HepG2 (cell line): ENCODE results near the gene IPO13. TPM values are rescaled to one million over a fixed set of nuclear protein-coding genes. Genes with fewer than 3 reads are reported as not detected.

ENCODE experiments used
- ATAC-seq: fragments of 200-7000 bp; cut with Tn5 transposase; 3 replicates; pipeline ENCODE4 v1.9.1; 2020; ENCODE audit warnings: mild to moderate bottlenecking, moderate library complexity
- BruUV-seq: library from RNA; stranded (reverse); fragments of 400-500 nt; replicated peaks from 2 replicates; lab custom pipeline; 2021; lab: Mats Ljungman, UMichigan
- CTCF ChIA-PET: fragments of 300-600 bp; formaldehyde crosslinking; extraction: SDS; loops from one replicate; lab custom pipeline; 2021; ENCODE audit warnings: low total read pairs, inconsistent platforms, low intra/inter-chr PET ratio; lab: Yijun Ruan, JAX
- POLR2A ChIA-PET: fragments of 350-600 bp; sonication (Branson Sonifier 250); formaldehyde crosslinking; loops from one replicate; lab custom pipeline; 2020; ENCODE audit warnings: antibody characterized with exemption, inconsistent platforms; lab: Yijun Ruan, JAX
- DNase-seq: peaks from one replicate; pipeline ENCODE4 v3.0.0-alpha.2; 2015; ENCODE audit warnings: low spot score
- FAIRE-seq: peaks from 3 replicates; lab custom pipeline; 2011; peaks lifted over from hg19 to GRCh38; lab: Jason Lieb, UNC
- H2AFZ ChIP-seq: one replicate; pipeline ENCODE4 v1.6.1; 2011; ENCODE audit warnings: low read length, inconsistent platforms
- H3K27ac ChIP-seq: fragments of 300-600 bp; 3 replicates; pipeline ENCODE4 v1.8.0; 2011; ENCODE audit warnings: mixed run types, mild to moderate bottlenecking, mixed read lengths, low read length, inconsistent platforms; ENCODE audit not compliant: insufficient read depth; ENCODE audit errors: extremely low read length
- H3K27me3 ChIP-seq, 2 experiments: fragments of 200-600 bp in 1 of 2; 2 replicates in 1 of 2; 3 replicates in 1 of 2; pipeline versions ENCODE4 v1.6.0 to v1.8.0; 2011; ENCODE audit warnings: low read length in 2 of 2, mild to moderate bottlenecking in 2 of 2, moderate library complexity in 2 of 2, inconsistent platforms in 1 of 2; ENCODE audit not compliant: insufficient read depth in 2 of 2, control insufficient read depth in 1 of 2
- H3K36me3 ChIP-seq, 2 experiments: fragments of 200-600 bp in 1 of 2; replicated peaks in 1 of 2; 2 replicates in 1 of 2; 3 replicates in 1 of 2; pipeline versions ENCODE4 v1.5.1 to v1.8.0; 2011; ENCODE audit warnings: low read length in 2 of 2, inconsistent platforms in 1 of 2; ENCODE audit not compliant: insufficient read depth in 2 of 2, control insufficient read depth in 1 of 2
- H3K4me1 ChIP-seq: 2 replicates; pipeline ENCODE4 v1.5.1; 2012; ENCODE audit warnings: low read length, inconsistent platforms; ENCODE audit not compliant: insufficient read depth
- H3K4me2 ChIP-seq: 2 replicates; pipeline ENCODE4 v1.6.0; 2011; ENCODE audit warnings: low read depth, low read length, inconsistent platforms
- H3K4me3 ChIP-seq, 3 experiments: fragments of 200-600 bp in 1 of 3; sonication (generic), shearing (Covaris generic) in 1 of 3; replicated peaks in 1 of 3; 2 replicates each; pipeline ENCODE4 v1.5.1; 2011 to 2016; ENCODE audit warnings: low read length in 3 of 3, inconsistent platforms in 2 of 3, low read depth in 2 of 3, mild to moderate bottlenecking in 2 of 3, control low read depth in 1 of 3, mixed read lengths in 1 of 3; ENCODE audit not compliant: insufficient read depth in 1 of 3
- H3K79me2 ChIP-seq: one replicate; pipeline ENCODE4 v1.6.1; 2011; ENCODE audit warnings: low read length, inconsistent platforms; ENCODE audit not compliant: insufficient read depth
- H3K9ac ChIP-seq: 2 replicates; pipeline ENCODE4 v1.6.0; 2011; ENCODE audit warnings: mild to moderate bottlenecking, low read depth, low read length, inconsistent platforms; ENCODE audit not compliant: insufficient read depth
- H3K9me3 ChIP-seq: 2 replicates; pipeline ENCODE4 v1.5.1; 2012; ENCODE audit warnings: mild to moderate bottlenecking, low read length
- H4K20me1 ChIP-seq: 2 replicates; pipeline ENCODE4 v1.6.0; 2011; ENCODE audit warnings: inconsistent platforms, mild to moderate bottlenecking, low read length, moderate library complexity; ENCODE audit not compliant: insufficient read depth
- AGO1 ChIP-seq: fragments of 200-400 bp; formaldehyde crosslinking; IDR thresholded peaks from 2 replicates; pipeline ENCODE4 v1.6.1; 2017; ENCODE audit warnings: mild to moderate bottlenecking, low read depth, low read length, moderate library complexity; ENCODE audit not compliant: poor library complexity, severe bottlenecking
- AGO2 ChIP-seq: fragments of 200-400 bp; formaldehyde crosslinking; optimal IDR thresholded peaks from 2 replicates; pipeline ENCODE3; 2017; ENCODE audit warnings: mild to moderate bottlenecking, low read depth, low read length, moderate library complexity
- FOXA3 ChIP-seq: IDR thresholded peaks from 2 replicates; pipeline ENCODE4 v1.6.1; 2016; ENCODE audit warnings: missing genetic modification reagents, missing compliant biosample characterization
- SSRP1 ChIP-seq: IDR thresholded peaks from 2 replicates; pipeline ENCODE4 v1.6.1; 2016; ENCODE audit warnings: control low read depth
- WGBS: methylation state at CpG from one replicate; pipeline ENCODE4 v1.1.6; 2017; ENCODE audit warnings: low lambda C conversion rate; 5-methylcytosine and 5-hydroxymethylcytosine counted together
- in situ Hi-C: cut with HindIII; loops from 2 replicates; pipeline ENCODE4 v1.10.0; 2017; ENCODE audit warnings: low pct_unique_long_range_greater_than_20kb; ENCODE audit not compliant: extremely low pct_ligation_motif_present
- intact Hi-C: fragments of 100-400 bp; cut with micrococcal nuclease; formaldehyde crosslinking; loops from one replicate; pipeline ENCODE4 v1.10.0; 2022; ENCODE audit not compliant: unreplicated experiment
- polyA plus RNA-seq, 8 experiments: library from polyadenylated mRNA; depleted of rRNA in 3 of 8; stranded (reverse) in 7 of 8; unstranded in 1 of 8; fragments of >200 nt; fragmentation: Illumina TruSeq in 4 of 8; extraction: Trizol in 4 of 8; gene quantifications; 2 replicates each; pipeline versions ENCODE4 v1.2.1 to v1.2.3, GENCODE V29; 2011 to 2016; ENCODE audit warnings: low read depth in 4 of 8, missing spikeins in 1 of 8, mixed read lengths in 1 of 8; ENCODE audit not compliant: insufficient read depth in 1 of 8
- total RNA-seq, 5 experiments: library from RNA; depleted of rRNA; stranded (reverse); fragments of >200 nt; fragmentation: Illumina TruSeq; extraction: Trizol; gene quantifications; 2 replicates each; pipeline ENCODE4 v1.2.3, GENCODE V29; 2016; ENCODE audit warnings: low read depth in 1 of 5
- TF ChIP-seq, protein P1 (sequence below): sonication (generic); formaldehyde crosslinking; IDR thresholded peaks from 2 replicates; pipeline ENCODE4 v1.4.0; 2020; ENCODE audit warnings: missing genetic modification reagents, borderline replicate concordance

Gene IPO13
- total and polyA plus RNA-seq, 2 of the 13 experiments (the other 11 are each of a cell fraction or from before 2014, with no cell fraction given) = 12.9 to 15.6 TPM

DNA sequence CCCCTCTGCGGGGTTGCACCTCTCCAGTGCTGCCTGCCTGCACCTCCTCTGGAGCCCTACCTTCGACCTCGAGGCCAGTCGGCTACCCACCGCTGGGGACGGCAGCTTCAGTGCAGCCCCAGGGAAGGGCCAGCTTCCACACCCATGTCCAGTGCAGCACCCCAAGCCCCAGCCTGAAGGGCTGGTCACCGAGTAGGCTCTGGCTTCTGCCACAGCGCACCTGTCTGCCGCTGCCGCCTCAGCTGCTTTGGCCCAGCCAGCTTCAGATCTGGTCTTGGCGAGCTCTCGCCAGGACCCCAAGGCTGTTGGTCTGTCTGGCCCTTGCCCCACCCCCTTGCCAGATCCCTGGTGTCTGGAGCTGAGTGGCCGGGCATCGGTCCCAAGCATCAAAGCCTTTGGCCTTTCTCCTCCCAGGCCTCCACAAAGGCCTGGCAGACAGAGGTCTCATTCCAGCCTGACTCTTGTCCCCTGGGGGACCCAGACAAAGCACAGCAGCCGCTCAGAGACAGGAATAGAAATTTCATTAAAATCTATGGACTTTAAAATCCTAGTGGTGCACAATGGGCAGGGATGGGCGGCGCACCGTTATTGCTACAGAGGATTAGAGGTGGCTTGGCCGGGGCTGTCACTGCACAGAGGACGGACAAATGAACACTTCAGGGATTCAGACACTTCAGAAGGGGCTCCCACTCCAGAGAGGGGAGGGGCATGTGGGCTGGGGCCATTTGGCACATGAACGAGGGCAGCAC, 49.4 kb downstream of the IPO13 start:
- WGBS = 69% methylated on average over 17 of the region's 21 CpGs
- DNase-seq (no peak), ATAC-seq (no peak), FAIRE-seq (no peak)
- H3K79me2 ChIP-seq = no peaks in the 10 kb centered on the region
- in situ Hi-C loops (loop anchor here (5.0 kb wide), 1 partner anchor 36 kb away; the partner anchor contains the start of gene SLC6A9), intact Hi-C loops (loop anchor here (2.0 kb wide), 1 partner anchor 41 kb away; no protein-coding TSS in a partner anchor)
- TF ChIP-seq, protein P1, sequence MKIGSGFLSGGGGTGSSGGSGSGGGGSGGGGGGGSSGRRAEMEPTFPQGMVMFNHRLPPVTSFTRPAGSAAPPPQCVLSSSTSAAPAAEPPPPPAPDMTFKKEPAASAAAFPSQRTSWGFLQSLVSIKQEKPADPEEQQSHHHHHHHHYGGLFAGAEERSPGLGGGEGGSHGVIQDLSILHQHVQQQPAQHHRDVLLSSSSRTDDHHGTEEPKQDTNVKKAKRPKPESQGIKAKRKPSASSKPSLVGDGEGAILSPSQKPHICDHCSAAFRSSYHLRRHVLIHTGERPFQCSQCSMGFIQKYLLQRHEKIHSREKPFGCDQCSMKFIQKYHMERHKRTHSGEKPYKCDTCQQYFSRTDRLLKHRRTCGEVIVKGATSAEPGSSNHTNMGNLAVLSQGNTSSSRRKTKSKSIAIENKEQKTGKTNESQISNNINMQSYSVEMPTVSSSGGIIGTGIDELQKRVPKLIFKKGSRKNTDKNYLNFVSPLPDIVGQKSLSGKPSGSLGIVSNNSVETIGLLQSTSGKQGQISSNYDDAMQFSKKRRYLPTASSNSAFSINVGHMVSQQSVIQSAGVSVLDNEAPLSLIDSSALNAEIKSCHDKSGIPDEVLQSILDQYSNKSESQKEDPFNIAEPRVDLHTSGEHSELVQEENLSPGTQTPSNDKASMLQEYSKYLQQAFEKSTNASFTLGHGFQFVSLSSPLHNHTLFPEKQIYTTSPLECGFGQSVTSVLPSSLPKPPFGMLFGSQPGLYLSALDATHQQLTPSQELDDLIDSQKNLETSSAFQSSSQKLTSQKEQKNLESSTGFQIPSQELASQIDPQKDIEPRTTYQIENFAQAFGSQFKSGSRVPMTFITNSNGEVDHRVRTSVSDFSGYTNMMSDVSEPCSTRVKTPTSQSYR (CRISPR knock-in tag) = no peak
- TF ChIP-seq AGO2 (peak; percentile 59), AGO1 (peak; percentile 58), FOXA3 (CRISPR knock-in tag) (no peak), SSRP1 (no peak)
- H2AFZ ChIP-seq = no peak overlapping the region
- H3K27ac ChIP-seq = no peak overlapping the region
- BruUV-seq = no TSS peak
- H3K9me3 ChIP-seq = no peaks in the 10 kb centered on the region
- peaks cover 45% of the 10 kb centered on the region for H3K4me1 ChIP-seq
- POLR2A ChIA-PET = interaction anchor here (1.1 to 1.2 kb wide), 2 partner anchors 18 to 47 kb away, joined by 3 to 4 read pairs; no protein-coding TSS in a partner anchor
- no peaks in the 10 kb centered on the region for H4K20me1 ChIP-seq
- no peaks in the 10 kb centered on the region for H3K27me3 ChIP-seq
- H3K36me3 ChIP-seq = peaks cover 2 to 13% of the 10 kb centered on the region in 2 experiments; a peak in 2 of 5 replicates
- no peak overlapping the region for H3K4me2 ChIP-seq
- CTCF ChIA-PET = interaction anchor here (1.3 kb wide), 1 partner anchor 40 kb away, joined by 8 read pairs; no protein-coding TSS in a partner anchor
- peak overlapping the region in 1 of 3 experiments; percentile 6; a peak in 1 of 6 replicates for H3K4me3 ChIP-seq
- H3K9ac ChIP-seq = no peak overlapping the region
